K562 (cell line): ENCODE results near the gene ASIP. TPM values are rescaled to one million over a fixed set of nuclear protein-coding genes. Genes with fewer than 3 reads are reported as not detected.

ENCODE experiments used
- ADNP ChIP-seq: fragments of 200-800 bp; sonication (Bioruptor generic); IDR thresholded peaks from 2 replicates; pipeline ENCODE4 v1.6.1; 2016; ENCODE audit warnings: missing genetic modification characterization, missing compliant biosample characterization
- DDX20 ChIP-seq: fragments of 450-650 bp; IDR thresholded peaks from 2 replicates; pipeline ENCODE4 v1.6.1; 2016; ENCODE audit warnings: missing genetic modification characterization, low read depth, mild to moderate bottlenecking, missing compliant biosample characterization, moderate library complexity
- JUN ChIP-seq, 2 experiments: sonication (generic) in 1 of 2; formaldehyde crosslinking in 1 of 2; IDR thresholded peaks; 2 replicates each; pipeline versions ENCODE4 v1.6.1 to v1.8.0; 2012 to 2022; ENCODE audit warnings: borderline replicate concordance in 2 of 2, mild to moderate bottlenecking in 2 of 2, improper control_type of control experiment in 1 of 2, low read depth in 1 of 2, low read length in 1 of 2, missing genetic modification reagents in 1 of 2
- MCM3 ChIP-seq: fragments of 450-650 bp; IDR thresholded peaks from 2 replicates; pipeline ENCODE4 v1.6.1; 2016
- NR2C1 ChIP-seq, 2 experiments: fragments of 450-650 bp; IDR thresholded peaks; 2 replicates each; pipeline ENCODE4 v1.6.1; 2017; ENCODE audit warnings: mild to moderate bottlenecking in 2 of 2, antibody characterized with exemption in 1 of 2, inconsistent platforms in 1 of 2, missing compliant biosample characterization in 1 of 2, missing genetic modification characterization in 1 of 2
- PHF20 ChIP-seq: fragments of 450-650 bp; IDR thresholded peaks from 2 replicates; pipeline ENCODE4 v1.6.1; 2018; ENCODE audit not compliant: partially characterized antibody
- POLR2G ChIP-seq: fragments of 200-400 bp; formaldehyde crosslinking; IDR thresholded peaks from 2 replicates; pipeline ENCODE4 v1.6.1; 2017; ENCODE audit warnings: low read depth, mild to moderate bottlenecking, antibody characterized with exemption, low read length, moderate library complexity
- SAP30 ChIP-seq: fragments of 200-600 bp; sonication (generic); IDR thresholded peaks from 2 replicates; pipeline ENCODE4 v1.6.1; 2012; ENCODE audit warnings: borderline replicate concordance, low read depth, mild to moderate bottlenecking, moderate library complexity, low read length, control low read depth, inconsistent platforms; ENCODE audit not compliant: insufficient read depth, poor library complexity, severe bottlenecking
- SLC30A9 ChIP-seq: fragments of 250-450 bp; sonication (Bioruptor Pico); IDR thresholded peaks from 2 replicates; pipeline ENCODE4 v1.8.0; 2022; ENCODE audit warnings: mild to moderate bottlenecking, moderate library complexity
- SMAD4 ChIP-seq: fragments of 250-450 bp; sonication (Bioruptor Pico); conservative IDR thresholded peaks from 2 replicates; pipeline ENCODE4 v1.8.0; 2021; ENCODE audit warnings: inconsistent platforms, mild to moderate bottlenecking, moderate library complexity
- ZC3H4 ChIP-seq: sonication (generic); formaldehyde crosslinking; IDR thresholded peaks from 2 replicates; pipeline ENCODE4 v1.9.0; 2021; ENCODE audit warnings: missing genetic modification reagents, borderline replicate concordance
- ZFP1 ChIP-seq: fragments of 450-650 bp; formaldehyde crosslinking; IDR thresholded peaks from 2 replicates; pipeline ENCODE4 v1.4.0; 2020; ENCODE audit warnings: mild to moderate bottlenecking, mixed read lengths
- ZNF347 ChIP-seq: fragments of 450-650 bp; formaldehyde crosslinking; IDR thresholded peaks from 2 replicates; pipeline ENCODE4 v1.4.0; 2020; ENCODE audit warnings: low read depth, mild to moderate bottlenecking, moderate library complexity
- polyA plus RNA-seq, 8 experiments: library from polyadenylated mRNA; depleted of rRNA in 4 of 8; stranded (reverse) in 5 of 8; unstranded in 3 of 8; fragments of >200 nt; fragmentation: Nextera tagmentation in 2 of 8; fragmentation: Illumina TruSeq in 1 of 8; extraction: Ambion mirVana in 2 of 8; extraction: Trizol in 1 of 8; gene quantifications; 2 replicates each; pipeline versions ENCODE4 v1.2.1 to v1.2.3, GENCODE V29; 2011 to 2014; ENCODE audit warnings: inconsistent platforms in 1 of 8, missing spikeins in 1 of 8
- total RNA-seq, 7 experiments: library from RNA; depleted of rRNA in 6 of 7; stranded (reverse); fragments of >200 nt in 6 of 7; fragmentation: Illumina TruSeq in 2 of 7; extraction: Trizol in 2 of 7; gene quantifications; 2 replicates each; pipeline versions ENCODE4 v1.2.1 to v1.2.3, GENCODE V29; 2011 to 2021; ENCODE audit warnings: low replicate concordance in 1 of 7
- TF ChIP-seq, protein P1 (sequence below): sonication (generic); formaldehyde crosslinking; IDR thresholded peaks from 2 replicates; pipeline ENCODE4 v1.8.1; 2023; ENCODE audit warnings: mild to moderate bottlenecking, missing genetic modification reagents
- TF ChIP-seq, protein P2 (sequence below): sonication (generic); formaldehyde crosslinking; IDR thresholded peaks from 2 replicates; pipeline ENCODE4 v1.8.0; 2023; ENCODE audit warnings: mild to moderate bottlenecking, missing genetic modification reagents
- TF ChIP-seq, protein P3 (sequence below): sonication (generic); formaldehyde crosslinking; IDR thresholded peaks from 2 replicates; pipeline ENCODE4 v1.8.1; 2023; ENCODE audit warnings: mild to moderate bottlenecking, missing genetic modification reagents, moderate library complexity
- TF ChIP-seq, protein P4 (sequence below), 3 experiments: IDR thresholded peaks in 2 of 3; conservative IDR thresholded peaks in 1 of 3; 2 replicates each; pipeline ENCODE4 v1.5.1; 2011 to 2012; ENCODE audit warnings: low read length in 3 of 3, mild to moderate bottlenecking in 3 of 3, control low read depth in 2 of 3, improper control_type of control experiment in 1 of 3, inconsistent platforms in 1 of 3, low read depth in 1 of 3, mixed read lengths in 1 of 3, moderate library complexity in 1 of 3; ENCODE audit not compliant: insufficient read depth in 2 of 3

The ASIP gene
- total and polyA plus RNA-seq, 9 of the 15 experiments (the other 6 are each of a cell fraction or from before 2014, with no cell fraction given) = not detected

DNA sequence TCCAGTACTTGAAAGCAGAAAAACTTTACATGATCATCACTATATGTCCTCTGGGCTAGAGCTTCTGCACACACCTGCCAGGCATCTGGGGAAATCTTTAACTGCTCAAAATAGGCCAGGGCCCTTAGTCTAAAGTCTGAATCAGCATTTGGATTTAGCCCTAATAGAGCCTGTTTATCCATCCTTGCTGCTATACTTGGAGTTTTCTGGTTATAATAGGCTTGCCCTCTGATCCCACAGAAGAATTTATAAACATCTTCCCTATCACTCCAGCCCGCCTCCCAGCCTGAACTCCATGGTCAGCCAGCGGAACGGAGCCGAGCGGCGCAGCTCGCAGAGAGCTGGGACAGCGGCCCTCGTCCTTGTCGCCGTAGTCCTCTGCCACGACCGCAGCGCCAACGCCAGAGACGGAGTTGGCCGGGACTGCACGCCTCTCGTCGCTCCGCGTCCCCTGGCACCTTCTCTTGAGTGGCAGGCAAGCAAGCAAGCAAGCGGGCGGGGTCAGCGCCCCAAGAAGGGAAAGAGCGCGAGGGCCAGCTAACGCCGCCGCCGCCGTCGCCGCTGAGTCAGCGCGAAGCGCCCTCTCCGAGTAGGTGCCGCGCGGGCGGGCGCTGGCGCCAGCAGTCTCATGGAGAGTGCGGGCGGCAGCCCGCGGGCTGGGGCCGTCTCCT lies 25.4 kb upstream of the ASIP start (continued):
- TF ChIP-seq, protein P1, sequence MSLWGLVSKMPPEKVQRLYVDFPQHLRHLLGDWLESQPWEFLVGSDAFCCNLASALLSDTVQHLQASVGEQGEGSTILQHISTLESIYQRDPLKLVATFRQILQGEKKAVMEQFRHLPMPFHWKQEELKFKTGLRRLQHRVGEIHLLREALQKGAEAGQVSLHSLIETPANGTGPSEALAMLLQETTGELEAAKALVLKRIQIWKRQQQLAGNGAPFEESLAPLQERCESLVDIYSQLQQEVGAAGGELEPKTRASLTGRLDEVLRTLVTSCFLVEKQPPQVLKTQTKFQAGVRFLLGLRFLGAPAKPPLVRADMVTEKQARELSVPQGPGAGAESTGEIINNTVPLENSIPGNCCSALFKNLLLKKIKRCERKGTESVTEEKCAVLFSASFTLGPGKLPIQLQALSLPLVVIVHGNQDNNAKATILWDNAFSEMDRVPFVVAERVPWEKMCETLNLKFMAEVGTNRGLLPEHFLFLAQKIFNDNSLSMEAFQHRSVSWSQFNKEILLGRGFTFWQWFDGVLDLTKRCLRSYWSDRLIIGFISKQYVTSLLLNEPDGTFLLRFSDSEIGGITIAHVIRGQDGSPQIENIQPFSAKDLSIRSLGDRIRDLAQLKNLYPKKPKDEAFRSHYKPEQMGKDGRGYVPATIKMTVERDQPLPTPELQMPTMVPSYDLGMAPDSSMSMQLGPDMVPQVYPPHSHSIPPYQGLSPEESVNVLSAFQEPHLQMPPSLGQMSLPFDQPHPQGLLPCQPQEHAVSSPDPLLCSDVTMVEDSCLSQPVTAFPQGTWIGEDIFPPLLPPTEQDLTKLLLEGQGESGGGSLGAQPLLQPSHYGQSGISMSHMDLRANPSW (CRISPR knock-in tag) = no peak
- no peak for TF ChIP-seq SLC30A9 (CRISPR knock-in tag)
- TF ChIP-seq ZFP1 (CRISPR knock-in tag) = no peak
- no peak for TF ChIP-seq DDX20 (tag)
- TF ChIP-seq, protein P2, sequence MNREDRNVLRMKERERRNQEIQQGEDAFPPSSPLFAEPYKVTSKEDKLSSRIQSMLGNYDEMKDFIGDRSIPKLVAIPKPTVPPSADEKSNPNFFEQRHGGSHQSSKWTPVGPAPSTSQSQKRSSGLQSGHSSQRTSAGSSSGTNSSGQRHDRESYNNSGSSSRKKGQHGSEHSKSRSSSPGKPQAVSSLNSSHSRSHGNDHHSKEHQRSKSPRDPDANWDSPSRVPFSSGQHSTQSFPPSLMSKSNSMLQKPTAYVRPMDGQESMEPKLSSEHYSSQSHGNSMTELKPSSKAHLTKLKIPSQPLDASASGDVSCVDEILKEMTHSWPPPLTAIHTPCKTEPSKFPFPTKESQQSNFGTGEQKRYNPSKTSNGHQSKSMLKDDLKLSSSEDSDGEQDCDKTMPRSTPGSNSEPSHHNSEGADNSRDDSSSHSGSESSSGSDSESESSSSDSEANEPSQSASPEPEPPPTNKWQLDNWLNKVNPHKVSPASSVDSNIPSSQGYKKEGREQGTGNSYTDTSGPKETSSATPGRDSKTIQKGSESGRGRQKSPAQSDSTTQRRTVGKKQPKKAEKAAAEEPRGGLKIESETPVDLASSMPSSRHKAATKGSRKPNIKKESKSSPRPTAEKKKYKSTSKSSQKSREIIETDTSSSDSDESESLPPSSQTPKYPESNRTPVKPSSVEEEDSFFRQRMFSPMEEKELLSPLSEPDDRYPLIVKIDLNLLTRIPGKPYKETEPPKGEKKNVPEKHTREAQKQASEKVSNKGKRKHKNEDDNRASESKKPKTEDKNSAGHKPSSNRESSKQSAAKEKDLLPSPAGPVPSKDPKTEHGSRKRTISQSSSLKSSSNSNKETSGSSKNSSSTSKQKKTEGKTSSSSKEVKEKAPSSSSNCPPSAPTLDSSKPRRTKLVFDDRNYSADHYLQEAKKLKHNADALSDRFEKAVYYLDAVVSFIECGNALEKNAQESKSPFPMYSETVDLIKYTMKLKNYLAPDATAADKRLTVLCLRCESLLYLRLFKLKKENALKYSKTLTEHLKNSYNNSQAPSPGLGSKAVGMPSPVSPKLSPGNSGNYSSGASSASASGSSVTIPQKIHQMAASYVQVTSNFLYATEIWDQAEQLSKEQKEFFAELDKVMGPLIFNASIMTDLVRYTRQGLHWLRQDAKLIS (CRISPR knock-in tag) = no peak
- TF ChIP-seq MCM3 = no peak
- no peak for TF ChIP-seq ZC3H4 (CRISPR knock-in tag)
- no peak for TF ChIP-seq ADNP (tag)
- peak; percentile 94 for TF ChIP-seq SMAD4 (CRISPR knock-in tag)
- TF ChIP-seq NR2C1 (IDR thresholded peaks at IDR 0.05) = no peak
- TF ChIP-seq NR2C1 (tag; IDR thresholded peaks at IDR 0.05) = no peak
- TF ChIP-seq SAP30 = no peak
- no peak for TF ChIP-seq ZNF347 (CRISPR knock-in tag)
- TF ChIP-seq, protein P3, sequence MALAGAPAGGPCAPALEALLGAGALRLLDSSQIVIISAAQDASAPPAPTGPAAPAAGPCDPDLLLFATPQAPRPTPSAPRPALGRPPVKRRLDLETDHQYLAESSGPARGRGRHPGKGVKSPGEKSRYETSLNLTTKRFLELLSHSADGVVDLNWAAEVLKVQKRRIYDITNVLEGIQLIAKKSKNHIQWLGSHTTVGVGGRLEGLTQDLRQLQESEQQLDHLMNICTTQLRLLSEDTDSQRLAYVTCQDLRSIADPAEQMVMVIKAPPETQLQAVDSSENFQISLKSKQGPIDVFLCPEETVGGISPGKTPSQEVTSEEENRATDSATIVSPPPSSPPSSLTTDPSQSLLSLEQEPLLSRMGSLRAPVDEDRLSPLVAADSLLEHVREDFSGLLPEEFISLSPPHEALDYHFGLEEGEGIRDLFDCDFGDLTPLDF = no peak
- no peak for TF ChIP-seq JUN (IDR thresholded peaks at IDR 0.05; ENCODE audit: borderline replicate concordance, low read depth, low read length)
- 0 out of 2 replicates have a peak, but pooled peaks have one; percentile 58 for TF ChIP-seq JUN (CRISPR knock-in tag; IDR thresholded peaks at IDR 0.05; ENCODE audit: borderline replicate concordance)
- TF ChIP-seq POLR2G = peak; percentile 90
- TF ChIP-seq, protein P4, sequence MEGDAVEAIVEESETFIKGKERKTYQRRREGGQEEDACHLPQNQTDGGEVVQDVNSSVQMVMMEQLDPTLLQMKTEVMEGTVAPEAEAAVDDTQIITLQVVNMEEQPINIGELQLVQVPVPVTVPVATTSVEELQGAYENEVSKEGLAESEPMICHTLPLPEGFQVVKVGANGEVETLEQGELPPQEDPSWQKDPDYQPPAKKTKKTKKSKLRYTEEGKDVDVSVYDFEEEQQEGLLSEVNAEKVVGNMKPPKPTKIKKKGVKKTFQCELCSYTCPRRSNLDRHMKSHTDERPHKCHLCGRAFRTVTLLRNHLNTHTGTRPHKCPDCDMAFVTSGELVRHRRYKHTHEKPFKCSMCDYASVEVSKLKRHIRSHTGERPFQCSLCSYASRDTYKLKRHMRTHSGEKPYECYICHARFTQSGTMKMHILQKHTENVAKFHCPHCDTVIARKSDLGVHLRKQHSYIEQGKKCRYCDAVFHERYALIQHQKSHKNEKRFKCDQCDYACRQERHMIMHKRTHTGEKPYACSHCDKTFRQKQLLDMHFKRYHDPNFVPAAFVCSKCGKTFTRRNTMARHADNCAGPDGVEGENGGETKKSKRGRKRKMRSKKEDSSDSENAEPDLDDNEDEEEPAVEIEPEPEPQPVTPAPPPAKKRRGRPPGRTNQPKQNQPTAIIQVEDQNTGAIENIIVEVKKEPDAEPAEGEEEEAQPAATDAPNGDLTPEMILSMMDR (IDR thresholded peaks at IDR 0.05 in 2 of 3, conservative IDR thresholded peaks at IDR 0.05 in 1 of 3; ENCODE audit: insufficient read depth in 2 of 3, low read depth in 1 of 3, low read length in 3 of 3) = no peak
- no peak for TF ChIP-seq PHF20
